Body of pancreas (tissue), 4 donors: Measurements from ENCODE around the gene SESTD1.

Source experiments
- POLR2A ChIP-seq, 3 donors: fragments of 450-650 bp; IDR thresholded peaks; one replicate each; pipeline ENCODE4 v1.6.1; 2016; ENCODE audit warnings: antibody characterized with exemption in 3 of 3, mild to moderate bottlenecking in 2 of 3
- TF ChIP-seq, protein P1 (sequence below), 7 experiments: fragments of 450-650 bp in 4 of 7; fragments of 200-600 bp in 3 of 7; sonication (generic) in 3 of 7; IDR thresholded peaks; one replicate each; pipeline ENCODE4 v1.5.1; 2016 to 2019; ENCODE audit warnings: antibody characterized with exemption in 7 of 7

DNA sequence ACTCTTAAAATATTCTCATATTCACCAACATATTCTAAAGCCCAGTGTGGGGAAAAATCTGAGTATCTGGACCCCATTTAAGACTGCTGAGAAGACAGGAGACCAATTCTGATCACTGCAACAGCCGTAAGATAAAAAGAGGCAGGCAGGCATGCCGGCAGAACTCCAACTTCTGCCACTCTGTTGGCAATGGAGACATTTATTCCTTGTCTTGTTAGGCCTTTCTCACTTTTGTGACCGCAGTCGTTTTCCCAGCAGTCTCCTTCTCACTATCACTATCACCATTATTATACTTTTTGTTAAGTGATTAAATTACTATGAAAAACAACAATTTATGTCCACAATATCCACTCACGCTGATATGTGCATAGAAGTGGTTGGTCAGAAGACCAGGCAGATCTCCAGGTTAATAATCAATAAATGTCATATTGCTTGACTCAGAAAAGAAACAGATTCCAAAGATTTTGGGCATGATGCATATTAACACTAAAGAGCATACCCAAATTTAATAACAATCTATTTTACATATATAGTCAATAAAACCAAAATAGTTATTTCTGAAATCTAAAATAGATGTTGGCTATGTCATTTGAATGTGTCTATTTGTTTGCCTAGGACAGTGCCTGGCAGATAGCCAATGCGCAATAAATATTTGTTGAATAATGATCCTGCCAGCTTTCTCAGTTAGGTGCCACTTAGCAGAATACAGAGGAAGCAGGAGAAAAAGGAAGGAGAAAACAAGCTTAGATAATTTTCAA lies 38.2 kb downstream of the SESTD1 start:
- TF ChIP-seq, protein P1, sequence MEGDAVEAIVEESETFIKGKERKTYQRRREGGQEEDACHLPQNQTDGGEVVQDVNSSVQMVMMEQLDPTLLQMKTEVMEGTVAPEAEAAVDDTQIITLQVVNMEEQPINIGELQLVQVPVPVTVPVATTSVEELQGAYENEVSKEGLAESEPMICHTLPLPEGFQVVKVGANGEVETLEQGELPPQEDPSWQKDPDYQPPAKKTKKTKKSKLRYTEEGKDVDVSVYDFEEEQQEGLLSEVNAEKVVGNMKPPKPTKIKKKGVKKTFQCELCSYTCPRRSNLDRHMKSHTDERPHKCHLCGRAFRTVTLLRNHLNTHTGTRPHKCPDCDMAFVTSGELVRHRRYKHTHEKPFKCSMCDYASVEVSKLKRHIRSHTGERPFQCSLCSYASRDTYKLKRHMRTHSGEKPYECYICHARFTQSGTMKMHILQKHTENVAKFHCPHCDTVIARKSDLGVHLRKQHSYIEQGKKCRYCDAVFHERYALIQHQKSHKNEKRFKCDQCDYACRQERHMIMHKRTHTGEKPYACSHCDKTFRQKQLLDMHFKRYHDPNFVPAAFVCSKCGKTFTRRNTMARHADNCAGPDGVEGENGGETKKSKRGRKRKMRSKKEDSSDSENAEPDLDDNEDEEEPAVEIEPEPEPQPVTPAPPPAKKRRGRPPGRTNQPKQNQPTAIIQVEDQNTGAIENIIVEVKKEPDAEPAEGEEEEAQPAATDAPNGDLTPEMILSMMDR (IDR thresholded peaks at IDR 0.05): no peak
- no peak for TF ChIP-seq POLR2A (IDR thresholded peaks at IDR 0.05)
